Heart right ventricle (tissue), 16 donors: ENCODE data around the gene FBXL4. TPM values are rescaled to one million over a fixed set of nuclear protein-coding genes. Genes with fewer than 3 reads are reported as not detected.
A peak's percentile ranks its signal among the peaks of the same experiment; 100 is the strongest.

Experiments used
- ATAC-seq, 8 donors: fragments of 200-7000 bp; cut with Tn5 transposase; one replicate each; pipeline ENCODE4 v1.9.1; 2020; ENCODE audit warnings: mild to moderate bottlenecking in 8 of 8, moderate library complexity in 8 of 8, moderate number of reproducible peaks in 1 of 8
- DNase-seq, 2 donors: peaks; one replicate each; pipeline ENCODE4 v3.0.0-alpha.2; 2020
- H3K27ac ChIP-seq, 10 donors: fragments of 200-600 bp; sonication (generic) in 2 of 10; one replicate each; pipeline versions ENCODE4 v1.5.0 to v1.8.0; 2020 to 2022; ENCODE audit warnings: mild to moderate bottlenecking in 3 of 10
- H3K27me3 ChIP-seq, 7 donors: fragments of 200-600 bp; one replicate each; pipeline ENCODE4 v1.8.0; 2021 to 2022; ENCODE audit warnings: mild to moderate bottlenecking in 2 of 7
- H3K36me3 ChIP-seq, 9 donors: fragments of 200-600 bp; sonication (generic) in 1 of 9; one replicate each; pipeline versions ENCODE4 v1.5.0 to v1.8.0; 2020 to 2022; ENCODE audit warnings: mild to moderate bottlenecking in 2 of 9
- H3K4me1 ChIP-seq, 9 donors: fragments of 200-600 bp; sonication (generic) in 1 of 9; one replicate each; pipeline versions ENCODE4 v1.5.0 to v1.8.0; 2020 to 2022; ENCODE audit warnings: mild to moderate bottlenecking in 4 of 9
- H3K4me3 ChIP-seq, 10 donors: fragments of 200-600 bp; sonication (generic) in 2 of 10; one replicate each; pipeline versions ENCODE4 v1.5.0 to v1.8.0; 2020 to 2022; ENCODE audit warnings: mild to moderate bottlenecking in 7 of 10, moderate library complexity in 2 of 10
- H3K9me3 ChIP-seq, 11 donors: fragments of 200-600 bp in 10 of 11; sonication (generic) in 2 of 11; one replicate each; pipeline versions ENCODE4 v1.5.0 to v1.8.0; 2013 to 2022; ENCODE audit warnings: mild to moderate bottlenecking in 2 of 11, control low read depth in 1 of 11, moderate library complexity in 1 of 11
- WGBS, 2 donors: extraction: QIAGEN DNeasy Blood & Tissue Kit; methylation state at CpG; one replicate each; pipeline ENCODE4 v1.1.7; 2013; ENCODE audit warnings: inconsistent platforms in 1 of 2; 5-methylcytosine and 5-hydroxymethylcytosine counted together
- intact Hi-C, 10 donors: fragments of 100-400 bp; cut with DNase I; formaldehyde crosslinking; loops; one replicate each; pipeline versions ENCODE4 v1.11.1 to v1.14.2; 2022
- polyA plus RNA-seq, 2 donors: library from polyadenylated mRNA; stranded (reverse); fragments of 200-250 nt; gene quantifications; one replicate each; pipeline ENCODE4 v1.2.3, GENCODE V29; 2013
- total RNA-seq, 10 donors: library from RNA; stranded (reverse); fragmentation: NEBNext Ultra II Directional in 3 of 10; extraction: Animal tissue kit (Norgen Biotek cat#: 25700) in 3 of 10; gene quantifications; one replicate each; pipeline versions ENCODE4 v1.2.1 to v1.2.4, GENCODE V29; 2021 to 2023
- TF ChIP-seq, protein P1 (sequence below), 9 donors: fragments of 200-600 bp; sonication (generic) in 2 of 9; IDR thresholded peaks; one replicate each; pipeline versions ENCODE4 v1.5.0 to v1.8.0; 2021 to 2022; ENCODE audit warnings: antibody characterized with exemption in 9 of 9, mild to moderate bottlenecking in 5 of 9, moderate library complexity in 1 of 9
- donor health status: Arrhythmogenic right ventricular cardiomyopathy.
- donor health status: ischemic (EF 13 %, LVEDD 7.1; RV severe dilation, severe dysfunction).
- donor health status: healthy with polysubstance abuse.
- donor health status: DM: no; HTN: yes; CAD: no.
- donor health status: DM: no; HTN: no; CAD: no.
- donor health status: ischemic (EF 25% LVEDD 6.9; RV normal size, moderate dysfunction).
- donor health status: ischemic (EF 25% LVEDD 5.7; RV mildly dilated, moderate dysfunction).
- donor health status: healthy.
- donor health status: DM: yes; HTN: yes; CAD: no.
- donor health status: Ischemic cardiomyopathy.
- donor health status: ischemic (EF 35%, LVEDD 5.7; RV mildly dilated, moderate dysfunction).
- donor health status: nonischemic (EF 11% LVEDD 7.7; RV severe dilation, severe dysfunction).
- donor health status: DM: yes; HTN: yes; CAD: no.
- donor health status: PGD.
- donor health status: ischemic (EF 29% LVEDD 5.4; RV normal size, mild dysfunction).
- donor health status: nonischemic (EF 23%, LVEDD 6.1; RV moderate dilation, normal function).

The FBXL4 gene
- total and polyA plus RNA-seq, 12 donors, result 2.6 to 20.8 (median 17.0) TPM

DNA sequence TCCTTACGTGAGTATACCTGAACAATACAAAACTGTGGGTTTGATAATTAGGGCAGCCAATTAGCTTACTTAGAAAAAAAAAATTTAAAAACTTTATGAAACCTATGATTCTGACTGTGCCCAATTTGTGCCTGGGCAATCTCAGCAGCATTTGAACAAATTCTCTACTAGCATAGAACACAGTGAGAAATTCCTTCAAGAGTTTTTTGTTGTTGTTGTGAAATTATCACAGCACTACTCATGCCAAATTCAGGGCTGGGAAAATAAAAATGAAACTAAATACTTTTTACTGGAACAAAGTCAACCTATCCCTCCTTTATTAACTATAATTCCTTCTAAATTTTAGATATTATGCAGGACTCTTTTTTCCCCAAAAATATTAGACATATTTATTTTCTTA lies 70.5 kb downstream of the FBXL4 start:
- no peaks in the 10 kb centered on the region for H3K4me1 ChIP-seq
- no peaks in the 10 kb centered on the region for H3K27me3 ChIP-seq
- no peak overlapping the region for H3K4me3 ChIP-seq
- TF ChIP-seq, protein P1, sequence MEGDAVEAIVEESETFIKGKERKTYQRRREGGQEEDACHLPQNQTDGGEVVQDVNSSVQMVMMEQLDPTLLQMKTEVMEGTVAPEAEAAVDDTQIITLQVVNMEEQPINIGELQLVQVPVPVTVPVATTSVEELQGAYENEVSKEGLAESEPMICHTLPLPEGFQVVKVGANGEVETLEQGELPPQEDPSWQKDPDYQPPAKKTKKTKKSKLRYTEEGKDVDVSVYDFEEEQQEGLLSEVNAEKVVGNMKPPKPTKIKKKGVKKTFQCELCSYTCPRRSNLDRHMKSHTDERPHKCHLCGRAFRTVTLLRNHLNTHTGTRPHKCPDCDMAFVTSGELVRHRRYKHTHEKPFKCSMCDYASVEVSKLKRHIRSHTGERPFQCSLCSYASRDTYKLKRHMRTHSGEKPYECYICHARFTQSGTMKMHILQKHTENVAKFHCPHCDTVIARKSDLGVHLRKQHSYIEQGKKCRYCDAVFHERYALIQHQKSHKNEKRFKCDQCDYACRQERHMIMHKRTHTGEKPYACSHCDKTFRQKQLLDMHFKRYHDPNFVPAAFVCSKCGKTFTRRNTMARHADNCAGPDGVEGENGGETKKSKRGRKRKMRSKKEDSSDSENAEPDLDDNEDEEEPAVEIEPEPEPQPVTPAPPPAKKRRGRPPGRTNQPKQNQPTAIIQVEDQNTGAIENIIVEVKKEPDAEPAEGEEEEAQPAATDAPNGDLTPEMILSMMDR (IDR thresholded peaks at IDR 0.05), result no peak
- no peak for ATAC-seq
- H3K27ac ChIP-seq, result no peak overlapping the region
- H3K9me3 ChIP-seq, result no peaks in the 10 kb centered on the region
- peaks cover 0 to 69% (median 0%) of the 10 kb centered on the region in 9 donors for H3K36me3 ChIP-seq
- WGBS, 2 donors, result 97% methylated on average over 1 of the region's 1 CpG; no CpG with 5 or more reads in 1 of the 2 donors
- no peak for DNase-seq
- intact Hi-C loops, result no loop called here

DNA sequence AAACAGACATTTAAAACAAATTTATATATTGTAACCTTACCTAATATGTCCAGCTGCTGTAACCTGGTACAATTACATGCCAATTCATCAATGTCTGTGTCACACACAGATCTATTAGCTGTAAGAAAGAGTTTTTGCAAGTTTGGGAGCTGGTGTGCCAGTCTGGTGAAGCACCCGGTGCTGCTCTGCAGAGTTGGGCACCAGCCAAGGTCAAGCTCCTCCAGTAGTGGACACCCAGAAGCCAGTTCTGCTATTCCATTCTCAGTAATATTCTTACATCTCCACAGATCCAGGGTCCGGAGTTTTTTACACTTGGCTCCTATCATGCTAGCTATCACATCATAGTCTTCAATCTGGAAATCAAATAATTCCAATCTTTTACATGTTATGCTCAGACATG lies 72.4 kb downstream of the FBXL4 start:
- peaks cover 0 to 73% (median 0%) of the 10 kb centered on the region in 9 donors for H3K36me3 ChIP-seq
- H3K27me3 ChIP-seq, result no peaks in the 10 kb centered on the region
- 65 to 66% methylated on average over 2 of the region's 2 CpGs for WGBS, 2 donors
- no peaks in the 10 kb centered on the region for H3K4me1 ChIP-seq
- no peak overlapping the region for H3K4me3 ChIP-seq
- H3K27ac ChIP-seq, result no peak overlapping the region
- peaks cover 0 to 6% (median 0%) of the 10 kb centered on the region in 11 donors for H3K9me3 ChIP-seq
- intact Hi-C loops, result no loop called here
- ATAC-seq, result no peak
- peak in 1 of 2 donors; percentile 23 for DNase-seq
- TF ChIP-seq, protein P1 (IDR thresholded peaks at IDR 0.05), result no peak

DNA sequence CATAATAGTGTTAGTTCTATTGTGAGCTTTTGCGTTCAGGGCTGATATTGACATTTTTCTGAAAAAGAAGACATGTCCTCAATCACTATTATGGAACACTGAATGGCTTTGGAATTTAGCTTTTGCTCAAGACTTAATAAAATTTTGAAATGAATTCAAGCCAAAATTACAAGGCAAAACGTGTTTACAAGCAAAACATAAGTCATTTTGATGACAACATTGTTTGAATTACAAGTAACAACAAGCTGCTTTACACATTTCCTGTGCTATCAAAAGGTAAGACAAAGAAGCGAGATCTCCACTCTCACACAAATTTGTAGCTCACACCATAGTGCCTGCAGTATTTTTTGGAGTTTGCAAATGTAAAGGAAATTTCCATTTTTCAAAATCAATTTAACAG lies 75.9 kb downstream of the FBXL4 start:
- intact Hi-C loops, result no loop called here
- 84 to 86% methylated on average over 3 of the region's 3 CpGs for WGBS, 2 donors
- DNase-seq (no peak), ATAC-seq (no peak)
- no peak overlapping the region for H3K4me3 ChIP-seq
- H3K27me3 ChIP-seq, result no peaks in the 10 kb centered on the region
- no peak overlapping the region for H3K27ac ChIP-seq
- peaks cover 0 to 6% (median 0%) of the 10 kb centered on the region in 11 donors for H3K9me3 ChIP-seq
- peaks cover 0 to 49% (median 0%) of the 10 kb centered on the region in 9 donors for H3K36me3 ChIP-seq
- H3K4me1 ChIP-seq, result no peaks in the 10 kb centered on the region
- TF ChIP-seq, protein P1 (IDR thresholded peaks at IDR 0.05), result no peak

DNA sequence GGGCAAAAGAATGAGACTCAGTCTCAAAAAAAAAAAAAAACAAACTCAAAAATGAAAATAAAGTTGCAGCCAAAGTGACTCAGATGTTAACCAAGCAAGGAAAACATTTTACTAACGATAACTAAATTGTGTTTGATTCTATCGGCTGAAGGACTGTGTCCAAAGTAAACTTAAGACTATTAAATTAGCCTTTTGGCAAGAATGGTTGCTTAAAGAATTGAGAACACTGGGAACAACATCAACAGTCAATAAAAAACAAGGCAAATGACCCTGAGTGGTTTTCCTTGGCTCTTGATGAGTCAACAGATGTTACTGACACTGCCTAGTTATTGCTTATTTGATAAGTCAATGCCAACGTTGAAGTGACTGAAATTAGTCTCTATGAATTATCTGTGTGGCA lies 76.7 kb downstream of the FBXL4 start:
- intact Hi-C loops, result no loop called here
- no peak for DNase-seq
- no peak for ATAC-seq
- TF ChIP-seq, protein P1 (IDR thresholded peaks at IDR 0.05), result no peak
- Histone ChIP-seq H3K27ac (no peak overlapping the region), H3K27me3 (no peaks in the 10 kb centered on the region), H3K4me3 (no peak overlapping the region), H3K36me3 (peaks cover 0 to 47% (median 0%) of the 10 kb centered on the region in 9 donors), H3K9me3 (peaks cover 0 to 6% (median 0%) of the 10 kb centered on the region in 11 donors), H3K4me1 (no peaks in the 10 kb centered on the region)
- whole genome bisulfite sequencing, 2 donors, result 56 to 73% methylated on average over 3 of the region's 3 CpGs
